ENCODE measurements around the gene ZNF415. TPM values are rescaled to one million over a fixed set of nuclear protein-coding genes. Genes with fewer than 3 reads are reported as not detected.

ZNF415 gene
- 15.5 and 15.6 TPM in 2 replicates for total RNA-seq (ENCODE audit: low replicate concordance)
- long read RNA-seq, partial matches to known transcripts, result 1 of 25 reads
- long read RNA-seq, other reads (novel, unspliced or antisense), result 14 of 25 reads

GRCh38 chr19:53132141-53132991 is at the start of gene ZNF415:
TSS of gene ZNF415 (minus strand) at chr19:53132910. CDS start at chr19:53122676, 10,234 bp downstream.
- peak within 1 kb of the TSS; percentile 70 for H3K27ac Mint-ChIP-seq
- no peaks in the 10 kb centered on the region for H3K27me3 Mint-ChIP-seq
- H3K4me3 Mint-ChIP-seq, result peak within 1 kb of the TSS; percentile 89
- DNase-seq (ENCODE audit: extremely low spot score, unreplicated experiment), result peak; percentile 92
- no peaks in the 10 kb centered on the region for H3K9me3 Mint-ChIP-seq
- no peak for TF ChIP-seq CTCF (conservative IDR thresholded peaks at IDR 0.05)
- peaks cover 17% of the 10 kb centered on the region for H3K4me1 Mint-ChIP-seq (ENCODE audit: unreplicated experiment)
- peaks cover 23% of the 10 kb centered on the region for H3K36me3 Mint-ChIP-seq

GRCh38 chr19:53182202-53182601 is 49.5 kb upstream of the ZNF415 start:
- Mint-ChIP-seq H3K27ac (no peak overlapping the region), H3K36me3 (peaks cover 18% of the 10 kb centered on the region), H3K9me3 (peaks cover 5% of the 10 kb centered on the region), H3K4me1 (ENCODE audit: unreplicated experiment) (peaks cover 5% of the 10 kb centered on the region), H3K4me3 (no peak overlapping the region), H3K27me3 (no peaks in the 10 kb centered on the region)
- TF ChIP-seq CTCF (conservative IDR thresholded peaks at IDR 0.05), result no peak
- DNase-seq (ENCODE audit: extremely low spot score, unreplicated experiment), result no peak

- peaks cover 27% of the 10 kb centered on the region for H3K36me3 Mint-ChIP-seq
- H3K27me3 Mint-ChIP-seq, result no peaks in the 10 kb centered on the region
- H3K4me1 Mint-ChIP-seq (ENCODE audit: unreplicated experiment), result peaks cover under 1% of the 10 kb centered on the region
- H3K4me3 Mint-ChIP-seq, result no peak overlapping the region
- no peak for DNase-seq (ENCODE audit: extremely low spot score, unreplicated experiment)
- H3K27ac Mint-ChIP-seq, result no peak overlapping the region
- TF ChIP-seq CTCF (conservative IDR thresholded peaks at IDR 0.05), result no peak
- peaks cover 5% of the 10 kb centered on the region for H3K9me3 Mint-ChIP-seq
Observed at GRCh38 chr19:53177986-53178385, 45.3 kb upstream of the ZNF415 start.

- no peaks in the 10 kb centered on the region for H3K27me3 Mint-ChIP-seq
- DNase-seq (ENCODE audit: extremely low spot score, unreplicated experiment), result no peak
- no peak overlapping the region for H3K27ac Mint-ChIP-seq
- no peak for TF ChIP-seq CTCF (conservative IDR thresholded peaks at IDR 0.05)
- no peak overlapping the region for H3K4me3 Mint-ChIP-seq
- peaks cover 12% of the 10 kb centered on the region for H3K9me3 Mint-ChIP-seq
- H3K36me3 Mint-ChIP-seq, result peaks cover 31% of the 10 kb centered on the region
- no peaks in the 10 kb centered on the region for H3K4me1 Mint-ChIP-seq (ENCODE audit: unreplicated experiment)
Observed at GRCh38 chr19:53172889-53173288, 40.2 kb upstream of the ZNF415 start.

GRCh38 chr19:53165691-53166091 is 33.0 kb upstream of the ZNF415 start:
- Mint-ChIP-seq H3K9me3 (peaks cover 21% of the 10 kb centered on the region), H3K4me1 (ENCODE audit: unreplicated experiment) (no peaks in the 10 kb centered on the region)
- TF ChIP-seq CTCF (conservative IDR thresholded peaks at IDR 0.05), result no peak

More at GRCh38 chr19:53165691-53166091, 33.0 kb upstream of the ZNF415 start:
- H3K27ac Mint-ChIP-seq, result no peak overlapping the region
- no peaks in the 10 kb centered on the region for H3K27me3 Mint-ChIP-seq
- DNase-seq (ENCODE audit: extremely low spot score, unreplicated experiment), result no peak
- peaks cover 28% of the 10 kb centered on the region for H3K36me3 Mint-ChIP-seq
- H3K4me3 Mint-ChIP-seq, result no peak overlapping the region

All from type B pancreatic cell (in vitro differentiated cells).